Measurements from ENCODE around the gene DGCR2. TPM values are rescaled to one million over a fixed set of nuclear protein-coding genes. Genes with fewer than 3 reads are reported as not detected.
"Not testable (repeated sequence)": the region's sequence is repeated elsewhere in the genome, so short reads cannot be mapped to it uniquely, and the experiment has no call there.

The DGCR2 gene
- total and polyA plus RNA-seq, 4 donors: 61.5 to 123 (median 94.6) TPM

- H3K4me1 ChIP-seq (ENCODE audit: control insufficient read depth, insufficient read depth, low read length): no peaks in the 10 kb centered on the region
- DNase-seq (ENCODE audit: low read depth in 4 of 6, low spot score in 6 of 6): no peak
- H3K36me3 ChIP-seq (ENCODE audit: control insufficient read depth, insufficient read depth, low read length): no peaks in the 10 kb centered on the region
- no peaks in the 10 kb centered on the region for H3K9me3 ChIP-seq (ENCODE audit: control insufficient read depth, insufficient read depth, low read length)
- H3K27me3 ChIP-seq (ENCODE audit: control insufficient read depth, insufficient read depth, low read length): no peaks in the 10 kb centered on the region
- no peak overlapping the region for H3K4me3 ChIP-seq (ENCODE audit: low read depth, low read length)
- no peak overlapping the region for H3K27ac ChIP-seq (ENCODE audit: low read depth, low read length)
These were observed 118.7 kb downstream of the DGCR2 start for GRCh38 chr22:19003508-19003907.

GRCh38 chr22:19002684-19003038, 119.6 kb downstream of the DGCR2 start:
- no peak for DNase-seq (ENCODE audit: low read depth in 4 of 6, low spot score in 6 of 6)
- H3K27me3 ChIP-seq (ENCODE audit: control insufficient read depth, insufficient read depth, low read length): no peaks in the 10 kb centered on the region

GRCh38 chr22:19001204-19001603, 121.0 kb downstream of the DGCR2 start:
- H3K36me3 ChIP-seq (ENCODE audit: control insufficient read depth, insufficient read depth, low read length): no peaks in the 10 kb centered on the region
- H3K4me3 ChIP-seq (ENCODE audit: low read depth, low read length): no peak overlapping the region
- WGBS (ENCODE audit: insufficient coverage): no CpG with 5 or more reads among the region's 2 CpGs
- H3K27ac ChIP-seq (ENCODE audit: low read depth, low read length): no peak overlapping the region
- H3K9me3 ChIP-seq (ENCODE audit: control insufficient read depth, insufficient read depth, low read length): no peaks in the 10 kb centered on the region
- H3K4me1 ChIP-seq (ENCODE audit: control insufficient read depth, insufficient read depth, low read length): peaks cover 11% of the 10 kb centered on the region
- no peak for DNase-seq (ENCODE audit: low read depth in 4 of 6, low spot score in 6 of 6)
- no peaks in the 10 kb centered on the region for H3K27me3 ChIP-seq (ENCODE audit: control insufficient read depth, insufficient read depth, low read length)

More at GRCh38 chr22:19002684-19003038, 119.6 kb downstream of the DGCR2 start:
- H3K4me3 ChIP-seq (ENCODE audit: low read depth, low read length): no peak overlapping the region
- no CpG with 5 or more reads among the region's 5 CpGs for WGBS (ENCODE audit: insufficient coverage)
- H3K9me3 ChIP-seq (ENCODE audit: control insufficient read depth, insufficient read depth, low read length): no peaks in the 10 kb centered on the region
- H3K36me3 ChIP-seq (ENCODE audit: control insufficient read depth, insufficient read depth, low read length): no peaks in the 10 kb centered on the region
- H3K27ac ChIP-seq (ENCODE audit: low read depth, low read length): no peak overlapping the region
- peaks cover 6% of the 10 kb centered on the region for H3K4me1 ChIP-seq (ENCODE audit: control insufficient read depth, insufficient read depth, low read length)

- no CpG with 5 or more reads among the region's 2 CpGs for WGBS (ENCODE audit: insufficient coverage)
- DNase-seq (ENCODE audit: low read depth in 4 of 6, low spot score in 6 of 6); H3K4me3 ChIP-seq (ENCODE audit: low read depth, low read length); H3K27ac ChIP-seq (ENCODE audit: low read depth, low read length); H3K27me3 ChIP-seq (ENCODE audit: control insufficient read depth, insufficient read depth, low read length); H3K36me3 ChIP-seq (ENCODE audit: control insufficient read depth, insufficient read depth, low read length); H3K9me3 ChIP-seq (ENCODE audit: control insufficient read depth, insufficient read depth, low read length): not testable (repeated sequence)
- peaks cover 11% of the 10 kb centered on the region for H3K4me1 ChIP-seq (ENCODE audit: control insufficient read depth, insufficient read depth, low read length)
These were observed 122.1 kb downstream of the DGCR2 start for GRCh38 chr22:19000106-19000505.

GRCh38 chr22:18999416-18999815, 122.8 kb downstream of the DGCR2 start:
- no peak overlapping the region for H3K27ac ChIP-seq (ENCODE audit: low read depth, low read length)
- peaks cover 7% of the 10 kb centered on the region for H3K36me3 ChIP-seq (ENCODE audit: control insufficient read depth, insufficient read depth, low read length)
- no peaks in the 10 kb centered on the region for H3K27me3 ChIP-seq (ENCODE audit: control insufficient read depth, insufficient read depth, low read length)
- 76% methylated on average over 4 of the region's 6 CpGs for WGBS (ENCODE audit: insufficient coverage)
- no peak for DNase-seq (ENCODE audit: low read depth in 4 of 6, low spot score in 6 of 6)
- H3K4me3 ChIP-seq (ENCODE audit: low read depth, low read length): no peak overlapping the region
- H3K9me3 ChIP-seq (ENCODE audit: control insufficient read depth, insufficient read depth, low read length): no peaks in the 10 kb centered on the region
- H3K4me1 ChIP-seq (ENCODE audit: control insufficient read depth, insufficient read depth, low read length): peaks cover 17% of the 10 kb centered on the region

- Histone ChIP-seq H3K27me3 (ENCODE audit: control insufficient read depth, insufficient read depth, low read length) (no peaks in the 10 kb centered on the region), H3K27ac (ENCODE audit: low read depth, low read length) (no peak overlapping the region), H3K36me3 (ENCODE audit: control insufficient read depth, insufficient read depth, low read length) (peaks cover 9% of the 10 kb centered on the region), H3K4me3 (ENCODE audit: low read depth, low read length) (no peak overlapping the region), H3K9me3 (ENCODE audit: control insufficient read depth, insufficient read depth, low read length) (no peaks in the 10 kb centered on the region), H3K4me1 (ENCODE audit: control insufficient read depth, insufficient read depth, low read length) (peaks cover 17% of the 10 kb centered on the region)
- DNase-seq (ENCODE audit: low read depth in 4 of 6, low spot score in 6 of 6): no peak
- 26% methylated on average over 7 of the region's 12 CpGs for WGBS (ENCODE audit: insufficient coverage)
These were observed 123.2 kb downstream of the DGCR2 start for GRCh38 chr22:18999008-18999407.

GRCh38 chr22:18997925-18998315, 124.3 kb downstream of the DGCR2 start:
- Histone ChIP-seq H3K4me1 (ENCODE audit: control insufficient read depth, insufficient read depth, low read length) (peaks cover 27% of the 10 kb centered on the region), H3K4me3 (ENCODE audit: low read depth, low read length) (no peak overlapping the region)
- 22% methylated on average over 22 of the region's 22 CpGs for WGBS (ENCODE audit: insufficient coverage)

GRCh38 chr22:18997306-18997924, 124.8 kb downstream of the DGCR2 start:
- DNase-seq (ENCODE audit: low read depth in 4 of 6, low spot score in 6 of 6): no peak
- Histone ChIP-seq H3K36me3 (ENCODE audit: control insufficient read depth, insufficient read depth, low read length) (peaks cover 19% of the 10 kb centered on the region), H3K27ac (ENCODE audit: low read depth, low read length) (no peak overlapping the region), H3K4me3 (ENCODE audit: low read depth, low read length) (no peak overlapping the region), H3K9me3 (ENCODE audit: control insufficient read depth, insufficient read depth, low read length) (no peaks in the 10 kb centered on the region), H3K4me1 (ENCODE audit: control insufficient read depth, insufficient read depth, low read length) (peaks cover 27% of the 10 kb centered on the region), H3K27me3 (ENCODE audit: control insufficient read depth, insufficient read depth, low read length) (no peaks in the 10 kb centered on the region)
- 90% methylated on average over 12 of the region's 12 CpGs for WGBS (ENCODE audit: insufficient coverage)

More at GRCh38 chr22:18997925-18998315, 124.3 kb downstream of the DGCR2 start:
- Histone ChIP-seq H3K27ac (ENCODE audit: low read depth, low read length) (no peak overlapping the region), H3K36me3 (ENCODE audit: control insufficient read depth, insufficient read depth, low read length) (peaks cover 17% of the 10 kb centered on the region), H3K9me3 (ENCODE audit: control insufficient read depth, insufficient read depth, low read length) (no peaks in the 10 kb centered on the region), H3K27me3 (ENCODE audit: control insufficient read depth, insufficient read depth, low read length) (no peaks in the 10 kb centered on the region)
- DNase-seq (ENCODE audit: low read depth in 4 of 6, low spot score in 6 of 6): peak in 2 of 6 donors; percentile 66 to 87

GRCh38 chr22:18996376-18996900, 125.8 kb downstream of the DGCR2 start:
- Histone ChIP-seq H3K27ac (ENCODE audit: low read depth, low read length) (no peak overlapping the region), H3K4me1 (ENCODE audit: control insufficient read depth, insufficient read depth, low read length) (peaks cover 27% of the 10 kb centered on the region), H3K27me3 (ENCODE audit: control insufficient read depth, insufficient read depth, low read length) (no peaks in the 10 kb centered on the region), H3K9me3 (ENCODE audit: control insufficient read depth, insufficient read depth, low read length) (no peaks in the 10 kb centered on the region), H3K4me3 (ENCODE audit: low read depth, low read length) (no peak overlapping the region), H3K36me3 (ENCODE audit: control insufficient read depth, insufficient read depth, low read length) (peaks cover 28% of the 10 kb centered on the region)
- 90% methylated on average over 2 of the region's 9 CpGs for WGBS (ENCODE audit: insufficient coverage)
- peak in 1 of 6 donors; percentile 19 for DNase-seq (ENCODE audit: low read depth in 4 of 6, low spot score in 6 of 6)

GRCh38 chr22:18995327-18995711, 126.9 kb downstream of the DGCR2 start:
- no peak for DNase-seq (ENCODE audit: low read depth in 4 of 6, low spot score in 6 of 6)
- Histone ChIP-seq H3K36me3 (ENCODE audit: control insufficient read depth, insufficient read depth, low read length) (peaks cover 39% of the 10 kb centered on the region), H3K27me3 (ENCODE audit: control insufficient read depth, insufficient read depth, low read length) (no peaks in the 10 kb centered on the region), H3K9me3 (ENCODE audit: control insufficient read depth, insufficient read depth, low read length) (no peaks in the 10 kb centered on the region), H3K4me3 (ENCODE audit: low read depth, low read length) (no peak overlapping the region), H3K27ac (ENCODE audit: low read depth, low read length) (no peak overlapping the region), H3K4me1 (ENCODE audit: control insufficient read depth, insufficient read depth, low read length) (peaks cover 30% of the 10 kb centered on the region)
- 91% methylated on average over 9 of the region's 9 CpGs for WGBS (ENCODE audit: insufficient coverage)
